Omental fat pad (tissue), 4 donors: ENCODE data around the gene ARHGAP6. TPM values are rescaled to one million over a fixed set of nuclear protein-coding genes. Genes with fewer than 3 reads are reported as not detected.
"Not testable (repeated sequence)": the region's sequence is repeated elsewhere in the genome, so short reads cannot be mapped to it uniquely, and the experiment has no call there.

ENCODE experiments used
- ATAC-seq: fragments of 150-250 bp; one replicate; pipeline ENCODE4 v1.9.1; 2016; ENCODE audit warnings: mild to moderate bottlenecking, moderate library complexity; ENCODE audit not compliant: low FRiP score
- DNase-seq: peaks from one replicate; pipeline ENCODE4 v3.0.0-alpha.2; 2019; ENCODE audit warnings: low spot score
- total RNA-seq, 4 donors: library from RNA; depleted of rRNA; stranded (reverse); fragments of >200 nt; gene quantifications; one replicate each; pipeline ENCODE4 v1.1.0, GENCODE V29; 2016
- TF ChIP-seq, protein P1 (sequence below), 3 donors: fragments of 450-650 bp; IDR thresholded peaks; one replicate each; pipeline ENCODE4 v1.5.1; 2016 to 2017; ENCODE audit warnings: antibody characterized with exemption in 3 of 3, mild to moderate bottlenecking in 3 of 3, moderate library complexity in 2 of 3

The ARHGAP6 gene
- total RNA-seq, 4 donors from 2014 or later, result 20.4 to 45.5 (median 25.1) TPM

DNA sequence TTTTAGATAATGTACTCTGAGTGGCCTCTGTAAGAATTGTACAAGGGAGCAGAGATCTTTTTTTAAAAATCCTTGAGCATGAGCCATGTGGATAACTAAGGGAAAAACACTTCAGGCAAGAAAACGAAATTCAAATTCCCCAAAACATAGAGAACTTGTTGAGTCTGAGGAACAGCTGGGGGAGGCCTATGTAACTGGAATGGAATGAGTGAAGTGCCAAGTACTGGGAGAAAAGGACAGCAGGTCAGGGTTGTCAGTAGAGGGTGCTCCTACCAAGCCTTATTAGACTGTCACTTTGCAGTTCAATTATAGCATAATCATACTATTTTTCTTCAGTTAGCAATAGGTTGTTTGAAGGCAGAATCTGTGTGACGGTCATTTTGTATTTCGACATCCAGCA, 135.1 kb downstream of the ARHGAP6 start:
- ATAC-seq (no peak), DNase-seq (no peak)
- TF ChIP-seq, protein P1, sequence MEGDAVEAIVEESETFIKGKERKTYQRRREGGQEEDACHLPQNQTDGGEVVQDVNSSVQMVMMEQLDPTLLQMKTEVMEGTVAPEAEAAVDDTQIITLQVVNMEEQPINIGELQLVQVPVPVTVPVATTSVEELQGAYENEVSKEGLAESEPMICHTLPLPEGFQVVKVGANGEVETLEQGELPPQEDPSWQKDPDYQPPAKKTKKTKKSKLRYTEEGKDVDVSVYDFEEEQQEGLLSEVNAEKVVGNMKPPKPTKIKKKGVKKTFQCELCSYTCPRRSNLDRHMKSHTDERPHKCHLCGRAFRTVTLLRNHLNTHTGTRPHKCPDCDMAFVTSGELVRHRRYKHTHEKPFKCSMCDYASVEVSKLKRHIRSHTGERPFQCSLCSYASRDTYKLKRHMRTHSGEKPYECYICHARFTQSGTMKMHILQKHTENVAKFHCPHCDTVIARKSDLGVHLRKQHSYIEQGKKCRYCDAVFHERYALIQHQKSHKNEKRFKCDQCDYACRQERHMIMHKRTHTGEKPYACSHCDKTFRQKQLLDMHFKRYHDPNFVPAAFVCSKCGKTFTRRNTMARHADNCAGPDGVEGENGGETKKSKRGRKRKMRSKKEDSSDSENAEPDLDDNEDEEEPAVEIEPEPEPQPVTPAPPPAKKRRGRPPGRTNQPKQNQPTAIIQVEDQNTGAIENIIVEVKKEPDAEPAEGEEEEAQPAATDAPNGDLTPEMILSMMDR (IDR thresholded peaks at IDR 0.05), result no peak

DNA sequence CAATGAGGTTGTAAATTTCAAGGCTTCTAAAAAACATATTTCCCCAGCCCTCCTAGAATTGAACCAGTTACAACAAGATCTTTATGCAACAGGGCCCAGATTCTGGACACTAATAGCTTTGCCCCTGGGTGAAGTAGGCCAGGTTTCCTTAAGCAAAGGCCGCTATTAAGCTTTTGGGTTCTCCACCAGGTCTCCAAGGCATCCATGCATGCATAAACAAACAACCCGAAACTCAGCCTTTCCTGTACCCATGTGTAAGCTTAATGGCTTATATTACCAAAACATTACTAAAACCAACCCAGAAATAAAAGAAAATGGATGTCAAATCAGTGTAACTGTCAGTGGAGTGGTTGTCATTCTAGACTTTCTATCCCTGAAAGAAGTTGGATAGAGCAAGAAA, 137.1 kb downstream of the ARHGAP6 start:
- TF ChIP-seq, protein P1 (IDR thresholded peaks at IDR 0.05), result no peak
- DNase-seq (no peak), ATAC-seq (no peak)

DNA sequence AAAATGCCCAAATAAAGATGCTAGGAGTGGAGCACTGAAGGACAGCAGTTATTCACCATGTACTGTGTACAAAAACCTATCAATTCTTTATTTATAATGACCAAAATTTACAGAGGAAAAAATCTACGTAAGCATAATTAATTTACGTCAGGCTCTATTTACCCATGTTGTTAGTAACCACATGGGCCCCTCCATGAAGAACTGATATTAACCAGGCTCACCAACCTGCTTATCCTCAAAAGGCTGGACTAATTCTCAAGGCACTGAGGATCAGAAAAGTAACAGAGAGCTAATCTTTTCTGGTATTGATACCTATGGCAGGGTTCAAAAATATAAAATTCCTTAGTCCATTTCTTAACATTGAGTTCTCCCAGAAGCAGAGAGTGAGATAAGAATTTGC, 140.0 kb downstream of the ARHGAP6 start:
- DNase-seq (no peak), ATAC-seq (no peak)
- TF ChIP-seq, protein P1 (IDR thresholded peaks at IDR 0.05), result no peak

DNA sequence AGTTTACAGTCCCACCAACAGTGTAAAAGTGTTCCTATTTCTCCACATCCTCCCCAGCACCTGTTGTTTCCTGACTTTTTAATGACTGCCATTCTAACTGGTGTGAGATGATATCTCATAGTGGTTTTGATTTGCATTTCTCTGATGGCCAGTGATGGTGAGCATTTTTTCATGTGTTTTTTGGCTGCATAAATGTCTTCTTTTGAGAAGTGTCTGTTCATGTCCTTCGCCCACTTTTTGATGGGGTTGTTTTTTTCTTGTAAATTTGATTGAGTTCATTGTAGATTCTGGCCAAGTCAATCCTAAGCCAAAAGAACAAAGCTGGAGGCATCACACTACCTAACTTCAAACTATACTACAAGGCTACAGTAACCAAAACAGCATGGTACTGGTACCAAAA, 146.5 kb downstream of the ARHGAP6 start:
- not testable (repeated sequence) for DNase-seq, ATAC-seq

DNA sequence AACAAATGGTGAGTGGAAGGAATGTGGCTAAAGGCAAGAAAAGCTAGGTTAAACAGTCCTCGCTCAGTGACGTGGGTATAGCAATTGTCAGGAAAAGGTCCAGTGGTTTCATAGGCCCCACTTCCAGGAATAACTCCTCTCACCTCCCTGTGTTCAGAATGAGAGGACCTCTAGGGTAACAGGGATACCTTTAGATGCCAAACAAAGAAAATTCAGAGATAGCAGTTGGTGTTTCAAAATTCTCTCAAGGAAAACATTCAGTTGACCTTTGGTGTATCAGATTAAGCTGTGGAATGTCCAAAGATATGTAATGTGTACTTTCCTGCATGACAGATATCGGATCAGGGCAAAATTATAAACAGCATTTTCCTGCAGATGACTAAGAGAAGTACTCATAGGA, 155.9 kb downstream of the ARHGAP6 start:
- TF ChIP-seq, protein P1 (IDR thresholded peaks at IDR 0.05), result no peak
- peak; percentile 33 for ATAC-seq
- no peak for DNase-seq

DNA sequence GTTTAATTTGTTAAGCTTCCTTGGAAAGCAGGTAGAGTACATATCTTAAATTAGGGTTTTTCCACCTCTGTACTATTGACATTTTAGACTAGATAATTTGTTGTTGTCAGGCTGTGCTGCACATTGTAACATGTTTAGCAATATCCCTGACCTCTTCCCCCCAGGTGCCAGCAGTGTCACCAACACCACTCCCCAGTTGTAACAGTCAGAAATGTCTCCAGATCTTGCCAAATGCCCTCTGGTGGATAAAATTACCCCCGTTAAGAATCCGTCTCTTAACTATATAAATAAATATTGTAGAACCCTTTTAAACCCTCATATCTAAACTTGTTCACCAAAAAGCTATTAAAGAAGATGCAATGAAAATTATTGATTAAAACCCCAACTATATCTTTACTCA, 161.5 kb downstream of the ARHGAP6 start:
- DNase-seq, result no peak

DNA sequence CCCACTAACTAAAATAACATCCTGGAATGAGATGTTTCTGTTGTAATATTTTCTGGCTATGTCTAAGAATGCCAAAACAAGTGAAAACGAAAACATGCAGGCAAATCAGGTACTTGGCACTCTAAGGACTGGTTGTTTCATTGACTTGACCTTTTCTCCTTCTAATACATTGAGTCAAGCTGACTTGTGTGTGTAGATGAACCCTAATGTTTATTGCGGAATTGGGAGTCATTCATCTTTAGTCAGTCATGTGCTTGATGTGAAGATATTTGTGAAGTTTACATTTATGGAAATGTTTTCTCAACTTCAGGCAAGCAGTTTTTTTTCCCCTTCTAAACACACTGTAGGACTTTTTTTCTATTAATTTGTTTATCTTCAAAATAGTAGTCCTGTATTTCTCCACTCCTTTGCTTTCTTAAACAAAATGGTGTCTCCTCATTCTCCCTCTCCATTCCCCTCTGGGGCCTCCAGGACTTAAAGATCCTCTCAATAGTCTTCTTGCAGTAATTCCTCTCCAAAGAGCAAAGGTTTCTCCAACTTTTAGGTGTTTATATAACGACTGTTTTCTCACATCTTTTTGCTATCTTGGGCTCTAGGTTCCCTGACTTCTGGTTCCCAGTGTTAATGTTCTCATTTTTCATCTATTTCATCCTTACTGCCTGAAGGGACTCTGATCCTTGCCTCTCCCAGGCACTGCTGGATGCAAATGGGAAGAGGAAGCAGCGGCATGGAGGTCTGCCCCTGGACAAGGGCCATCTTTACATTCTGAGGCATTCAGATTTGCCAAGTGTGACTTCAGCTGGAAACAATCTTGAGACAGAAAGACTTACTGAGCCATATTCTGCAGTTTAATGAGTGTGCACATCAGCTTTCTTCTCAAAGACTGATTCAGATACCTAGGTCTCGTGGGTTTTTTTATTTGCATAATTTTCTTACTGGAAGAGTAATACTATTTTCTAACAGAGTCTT, 166.4 kb downstream of the ARHGAP6 start:
- DNase-seq (no peak), ATAC-seq (peak; percentile 55)
- TF ChIP-seq, protein P1 (IDR thresholded peaks at IDR 0.05), result no peak

More for the DNA sequence above, 161.5 kb downstream of the ARHGAP6 start:
- ATAC-seq, result no peak
- TF ChIP-seq, protein P1 (IDR thresholded peaks at IDR 0.05), result no peak

DNA sequence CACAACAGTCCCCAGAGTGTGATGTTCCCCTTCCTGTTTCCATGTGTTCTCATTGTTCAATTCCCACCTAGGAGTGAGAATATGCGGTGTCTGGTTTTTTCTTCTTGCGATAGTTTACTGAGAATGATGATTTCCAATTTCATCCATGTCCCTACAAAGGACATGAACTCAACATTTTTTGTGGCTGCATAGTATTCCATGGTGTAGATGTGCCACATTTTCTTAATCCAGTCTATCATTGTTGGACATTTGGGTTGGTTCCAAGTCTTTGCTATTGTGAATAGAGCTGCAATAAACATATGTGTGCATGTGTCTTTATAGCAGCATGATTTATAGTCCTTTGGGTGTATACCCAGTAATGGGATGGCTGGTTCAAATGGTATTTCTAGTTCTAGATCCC, 174.3 kb downstream of the ARHGAP6 start:
- not testable (repeated sequence) for DNase-seq, ATAC-seq
